ENCODE measurements around the gene GNG4.
A peak's percentile ranks its signal among the peaks of the same experiment; 100 is the strongest.

GNG4 gene

GRCh38 chr1:235649368-235650163 is at the start of gene GNG4:
GNG4 (minus strand) TSS chr1:235649784; CDS start chr1:235583838, 65,946 bp downstream.
- no peak for DNase-seq (ENCODE audit: low spot score)

GRCh38 chr1:235697508-235697907 is 47.9 kb upstream of the GNG4 start:
- DNase-seq (ENCODE audit: low spot score) = no peak

GRCh38 chr1:235689356-235689755 is 39.8 kb upstream of the GNG4 start:
- DNase-seq (ENCODE audit: low spot score) = no peak

- DNase-seq (ENCODE audit: low spot score) = no peak
Observed at GRCh38 chr1:235688096-235688495, 38.5 kb upstream of the GNG4 start.

GRCh38 chr1:235683653-235684052 is 34.1 kb upstream of the GNG4 start:
- no peak for DNase-seq (ENCODE audit: low spot score)

GRCh38 chr1:235682216-235682615 is 32.6 kb upstream of the GNG4 start:
- DNase-seq (ENCODE audit: low spot score) = no peak

- no peak for DNase-seq (ENCODE audit: low spot score)
Observed at GRCh38 chr1:235679644-235680043, 30.1 kb upstream of the GNG4 start.

- no peak for DNase-seq (ENCODE audit: low spot score)
Observed at GRCh38 chr1:235679005-235679404, 29.4 kb upstream of the GNG4 start.

GRCh38 chr1:235675152-235675890 is 25.7 kb upstream of the GNG4 start:
- no peak for DNase-seq (ENCODE audit: low spot score)

GRCh38 chr1:235673981-235674380 is 24.4 kb upstream of the GNG4 start:
- no peak for DNase-seq (ENCODE audit: low spot score)

GRCh38 chr1:235671992-235672391 is 22.4 kb upstream of the GNG4 start:
- no peak for DNase-seq (ENCODE audit: low spot score)

- no peak for DNase-seq (ENCODE audit: low spot score)
Observed at GRCh38 chr1:235670157-235670776, 20.7 kb upstream of the GNG4 start.

- DNase-seq (ENCODE audit: low spot score) = no peak
Observed at GRCh38 chr1:235669277-235669676, 19.7 kb upstream of the GNG4 start.

GRCh38 chr1:235663628-235664027 is 14.0 kb upstream of the GNG4 start:
- DNase-seq (ENCODE audit: low spot score) = no peak

GRCh38 chr1:235661568-235661967 is 12.0 kb upstream of the GNG4 start:
- no peak for DNase-seq (ENCODE audit: low spot score)

- no peak for DNase-seq (ENCODE audit: low spot score)
Observed at GRCh38 chr1:235659186-235659771, 9.7 kb upstream of the GNG4 start.

GRCh38 chr1:235657747-235658526 is 8.4 kb upstream of the GNG4 start:
- peak; percentile 33 for DNase-seq (ENCODE audit: low spot score)

GRCh38 chr1:235657269-235657668 is 7.7 kb upstream of the GNG4 start:
- DNase-seq (ENCODE audit: low spot score) = no peak

- DNase-seq (ENCODE audit: low spot score) = no peak
Observed at GRCh38 chr1:235652364-235652763, 2.8 kb upstream of the GNG4 start.

GRCh38 chr1:235651170-235651806 is 1.7 kb upstream of the GNG4 start:
- DNase-seq (ENCODE audit: low spot score) = no peak

Measured in hematopoietic multipotent progenitor cell treated with erythropoietin and hydrocortisone succinate and interleukin-3 and kit ligand, for 17 days (in vitro differentiated cells).